ENCODE data around the gene GAK.

GAK gene

DNA sequence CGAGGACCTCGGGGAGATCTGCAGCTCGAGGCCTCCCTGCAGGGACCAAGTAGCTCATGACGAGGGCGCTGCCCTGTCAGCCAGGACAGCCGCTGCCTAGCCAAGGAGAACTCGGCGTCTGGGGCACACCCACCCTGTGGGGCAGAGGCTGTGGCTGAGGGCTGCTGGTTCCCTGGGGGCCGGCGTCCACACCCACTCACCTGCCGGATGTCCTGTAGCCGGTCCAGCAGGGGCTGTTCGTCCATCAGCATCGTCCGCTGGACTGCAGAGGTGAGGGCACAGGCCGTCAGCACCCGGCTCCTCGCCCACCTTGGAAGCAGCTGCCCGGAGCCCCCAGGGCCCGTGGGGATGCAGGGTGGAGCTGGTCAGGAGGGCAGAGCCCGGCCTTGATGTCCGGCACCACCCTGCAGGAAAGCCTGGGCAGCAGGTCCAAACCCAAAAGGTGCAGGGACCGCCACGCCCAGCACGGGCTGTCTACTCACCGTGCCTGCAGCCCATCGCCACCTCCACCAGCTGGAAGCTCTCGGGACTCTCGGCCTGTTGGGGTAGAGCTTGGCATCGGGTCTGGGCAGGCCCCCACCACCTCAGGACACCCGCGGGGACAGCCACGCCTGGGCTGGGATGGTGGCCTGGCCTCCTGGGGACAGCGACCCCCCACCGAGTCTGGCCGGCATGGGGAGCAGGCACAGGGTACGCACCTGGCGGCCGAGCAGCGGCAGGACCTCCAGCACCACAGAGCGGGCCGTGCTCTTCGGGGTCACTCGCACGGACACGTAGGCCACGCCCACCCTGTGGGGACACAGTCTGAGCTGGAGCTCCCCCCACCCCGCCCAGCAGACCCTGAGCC, 34.4 kb upstream of the GAK start:
- no peak for DNase-seq (ENCODE audit: low spot score)
- TF ChIP-seq, protein P1, sequence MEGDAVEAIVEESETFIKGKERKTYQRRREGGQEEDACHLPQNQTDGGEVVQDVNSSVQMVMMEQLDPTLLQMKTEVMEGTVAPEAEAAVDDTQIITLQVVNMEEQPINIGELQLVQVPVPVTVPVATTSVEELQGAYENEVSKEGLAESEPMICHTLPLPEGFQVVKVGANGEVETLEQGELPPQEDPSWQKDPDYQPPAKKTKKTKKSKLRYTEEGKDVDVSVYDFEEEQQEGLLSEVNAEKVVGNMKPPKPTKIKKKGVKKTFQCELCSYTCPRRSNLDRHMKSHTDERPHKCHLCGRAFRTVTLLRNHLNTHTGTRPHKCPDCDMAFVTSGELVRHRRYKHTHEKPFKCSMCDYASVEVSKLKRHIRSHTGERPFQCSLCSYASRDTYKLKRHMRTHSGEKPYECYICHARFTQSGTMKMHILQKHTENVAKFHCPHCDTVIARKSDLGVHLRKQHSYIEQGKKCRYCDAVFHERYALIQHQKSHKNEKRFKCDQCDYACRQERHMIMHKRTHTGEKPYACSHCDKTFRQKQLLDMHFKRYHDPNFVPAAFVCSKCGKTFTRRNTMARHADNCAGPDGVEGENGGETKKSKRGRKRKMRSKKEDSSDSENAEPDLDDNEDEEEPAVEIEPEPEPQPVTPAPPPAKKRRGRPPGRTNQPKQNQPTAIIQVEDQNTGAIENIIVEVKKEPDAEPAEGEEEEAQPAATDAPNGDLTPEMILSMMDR (IDR thresholded peaks at IDR 0.05; ENCODE audit: extremely low read depth, missing control alignments) = no peak

DNA sequence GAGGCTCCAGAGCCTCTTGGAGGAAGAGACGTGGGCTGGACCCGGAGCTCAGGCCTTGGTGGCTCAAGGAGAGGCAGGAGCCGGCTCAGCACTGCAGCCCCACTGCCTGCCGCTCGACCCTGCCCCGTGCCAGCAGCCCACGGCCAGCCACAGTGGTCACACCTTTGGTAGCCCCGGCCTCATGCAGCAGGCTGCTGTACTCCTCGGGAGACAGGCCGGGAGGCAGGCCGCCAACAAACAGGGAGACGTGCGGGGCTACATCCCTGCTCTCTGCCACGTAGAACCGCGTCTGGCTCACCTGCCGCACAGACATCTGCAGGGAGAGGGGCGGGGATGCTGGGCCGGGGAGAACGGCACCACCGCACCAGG, 33.6 kb upstream of the GAK start:
- no peak for DNase-seq (ENCODE audit: low spot score)
- TF ChIP-seq, protein P1 (IDR thresholded peaks at IDR 0.05; ENCODE audit: extremely low read depth, missing control alignments) = no peak

DNA sequence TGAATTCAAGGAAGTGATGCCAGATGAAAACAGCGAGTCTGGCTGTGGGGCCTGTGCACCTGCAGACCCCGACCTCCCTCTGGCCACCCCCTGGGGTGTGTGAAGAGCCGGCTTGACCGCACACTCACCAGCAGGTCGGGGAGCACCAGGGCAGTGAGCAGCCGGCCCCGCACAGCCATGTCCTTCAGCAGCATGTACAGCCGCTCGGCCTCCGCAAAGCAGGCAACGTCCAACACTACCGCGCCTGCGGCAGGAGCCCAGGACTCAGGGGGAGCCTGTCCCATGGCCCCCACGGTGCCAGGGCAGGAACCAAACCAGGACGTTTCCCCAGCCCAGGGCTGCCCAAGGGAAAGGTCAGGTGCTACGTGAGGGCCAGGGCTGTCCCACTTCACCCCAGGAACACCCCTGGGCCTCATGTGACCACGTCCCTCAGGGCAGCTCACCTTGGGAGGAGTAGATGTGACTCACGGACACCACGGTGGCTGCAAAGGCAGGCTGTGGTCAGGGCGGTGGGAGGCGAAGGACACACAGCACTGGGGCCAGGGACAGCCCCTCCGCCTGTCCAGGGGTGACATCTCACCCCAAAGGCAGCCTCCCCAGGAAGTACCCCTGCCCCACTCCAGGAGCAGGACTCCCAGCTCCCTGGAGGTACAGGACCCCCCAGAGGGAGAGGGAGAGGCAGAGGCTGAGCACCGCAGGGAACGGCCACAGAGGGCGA, 33.1 kb upstream of the GAK start:
- TF ChIP-seq, protein P1 (IDR thresholded peaks at IDR 0.05; ENCODE audit: extremely low read depth, missing control alignments) = no peak
- DNase-seq (ENCODE audit: low spot score) = no peak

DNA sequence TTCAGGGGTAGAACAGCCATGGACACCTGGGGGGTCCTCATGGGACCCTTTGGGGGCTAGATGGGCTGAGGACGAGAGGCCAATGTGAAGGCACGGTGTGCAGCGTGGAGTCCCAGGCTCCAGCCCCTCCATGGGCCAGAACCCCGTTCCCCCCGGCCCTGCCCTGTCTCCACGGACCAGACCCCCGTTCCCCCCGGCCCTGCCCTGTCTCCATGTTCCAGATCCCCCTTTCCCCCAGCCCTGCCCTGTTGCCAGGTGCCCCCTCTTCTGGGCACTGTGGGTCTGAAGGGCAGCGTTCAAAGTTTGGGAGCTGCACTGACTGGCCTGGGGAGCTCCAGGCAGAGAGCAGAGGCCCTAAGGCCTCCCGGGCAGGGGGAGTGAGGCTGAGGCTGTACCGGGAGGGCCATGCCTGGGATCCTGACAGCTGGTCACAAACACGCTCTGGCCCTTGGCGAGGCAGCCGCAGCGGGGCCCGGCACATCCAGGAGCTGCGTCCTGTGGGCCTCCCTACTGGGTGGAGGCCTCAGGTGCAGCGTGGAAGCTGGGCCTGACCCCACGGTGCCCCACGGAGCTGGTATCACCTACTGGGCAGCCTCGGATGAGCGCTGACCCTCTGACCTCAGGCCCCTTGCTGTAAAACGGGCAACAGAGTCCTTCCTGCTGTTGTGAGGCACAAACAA, 32.4 kb upstream of the GAK start:
- TF ChIP-seq, protein P1 (IDR thresholded peaks at IDR 0.05; ENCODE audit: extremely low read depth, missing control alignments) = no peak
- no peak for DNase-seq (ENCODE audit: low spot score)

DNA sequence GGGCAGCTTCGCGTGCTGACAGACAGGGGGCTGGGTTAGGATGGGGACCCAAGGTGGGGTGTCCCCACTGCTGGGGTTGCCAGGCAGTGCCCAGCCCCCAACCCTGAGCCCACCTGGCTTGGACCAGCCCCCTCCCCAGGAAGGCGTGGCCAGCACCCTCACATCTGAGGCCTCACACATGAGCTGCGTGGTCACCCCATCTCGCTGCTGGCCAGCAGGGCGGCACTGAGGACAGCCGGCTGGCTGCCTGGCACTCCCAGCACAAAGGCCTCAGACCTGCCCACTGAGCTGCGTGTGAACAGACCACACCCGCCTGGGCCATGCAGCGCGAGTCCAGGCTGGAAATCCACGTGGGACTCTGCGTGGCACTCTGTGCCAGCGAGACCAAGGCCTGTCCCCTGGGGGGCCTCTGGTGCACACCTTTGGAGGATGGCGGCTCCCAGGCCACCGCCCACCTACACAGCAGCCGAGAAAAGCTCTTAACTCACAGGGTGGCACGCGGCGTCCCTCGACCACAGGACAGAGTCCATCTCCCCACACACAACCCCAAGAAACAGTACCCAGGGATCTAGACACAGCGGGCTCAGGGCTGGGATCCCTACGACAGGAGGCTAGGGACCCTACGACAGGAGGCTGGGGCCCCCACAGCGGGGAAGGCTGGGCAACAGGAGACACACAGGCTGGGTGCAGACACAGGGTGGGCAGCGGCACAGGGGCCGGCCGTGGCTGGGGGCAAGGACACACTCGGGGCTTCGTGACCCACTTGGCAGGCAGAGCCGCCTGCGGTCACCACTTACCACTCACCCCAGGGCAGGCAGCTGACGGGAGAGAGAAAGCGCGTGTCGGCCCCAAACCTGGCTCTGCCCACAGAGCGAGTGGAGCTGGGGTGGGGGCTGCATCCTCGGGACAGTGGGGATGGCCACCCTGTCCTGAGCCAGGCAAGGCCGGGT, 31.4 kb upstream of the GAK start:
- TF ChIP-seq, protein P1 (IDR thresholded peaks at IDR 0.05; ENCODE audit: extremely low read depth, missing control alignments) = no peak
- no peak for DNase-seq (ENCODE audit: low spot score)

DNA sequence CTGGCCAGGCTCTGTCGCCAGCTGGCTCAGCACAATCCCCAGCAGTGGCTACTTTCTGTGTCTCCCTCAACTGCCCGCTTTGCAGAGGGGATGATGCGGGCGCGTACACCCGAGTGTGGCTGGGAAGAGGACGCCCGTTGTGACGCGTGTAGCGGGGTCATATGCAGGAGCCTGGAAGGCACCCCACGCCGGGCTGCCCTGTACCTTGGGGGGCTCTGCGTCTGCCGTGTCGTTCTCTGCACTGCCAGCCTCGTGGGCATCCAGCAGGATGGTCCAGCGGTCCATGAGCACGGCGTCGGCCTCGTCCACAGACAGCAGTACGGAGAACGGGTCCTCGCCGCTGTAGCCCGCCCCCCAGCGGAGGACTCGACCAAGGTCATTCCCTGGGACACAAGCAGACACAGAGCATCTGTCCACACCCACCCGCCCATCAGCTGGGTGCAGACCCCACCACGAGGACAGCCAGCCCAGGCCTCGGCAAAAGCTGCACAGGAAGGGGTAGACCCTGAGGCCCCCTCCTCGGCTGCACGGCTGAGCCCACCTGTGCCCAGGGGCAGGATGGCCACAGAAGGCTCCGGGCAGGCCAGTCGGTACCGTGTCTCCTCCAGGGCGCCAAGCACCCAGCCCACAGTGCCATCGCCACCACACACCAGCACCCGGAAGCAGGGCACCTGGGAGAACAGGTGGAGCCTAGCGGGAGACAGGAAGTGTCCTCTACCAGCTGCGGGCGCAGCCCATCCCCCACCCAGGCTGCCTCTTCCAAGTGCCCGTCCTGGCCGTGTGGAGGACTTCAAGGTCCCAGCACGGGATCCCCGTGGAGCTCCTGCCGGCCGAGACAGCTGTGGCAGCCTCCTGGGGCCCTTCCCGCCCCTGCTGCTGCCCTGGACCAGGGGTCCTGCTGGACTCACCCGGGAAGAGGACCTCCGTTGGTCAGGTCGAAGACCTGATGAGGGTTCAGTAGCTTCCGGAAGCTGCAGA, 30.4 kb upstream of the GAK start:
- no peak for DNase-seq (ENCODE audit: low spot score)
- TF ChIP-seq, protein P1 (IDR thresholded peaks at IDR 0.05; ENCODE audit: extremely low read depth, missing control alignments) = no peak
